Embryonic facial prominence (tissue), 1 donor: ENCODE measurements around the gene KRTAP5-7.
"Not testable (repeated sequence)": the region's sequence is repeated elsewhere in the genome, so short reads cannot be mapped to it uniquely, and the experiment has no call there.

Experiments used
- DNase-seq: peaks from one replicate; pipeline ENCODE4 v3.0.0-alpha.2; 2016; ENCODE audit errors: extremely low spot score

KRTAP5-7 gene

GRCh38 chr11:71526796-71527575, at the start of gene KRTAP5-7:
Gene KRTAP5-7 (plus strand): TSS chr11:71527267. CDS start chr11:71527301, 34 bp downstream.
- DNase-seq = not testable (repeated sequence)

GRCh38 chr11:71477641-71478527, 49.2 kb upstream of the KRTAP5-7 start:
- DNase-seq = no peak

- DNase-seq = no peak
Observed at GRCh38 chr11:71478528-71478840, 48.6 kb upstream of the KRTAP5-7 start.

GRCh38 chr11:71481101-71481960, 45.7 kb upstream of the KRTAP5-7 start:
- DNase-seq = no peak

GRCh38 chr11:71482216-71482615, 44.9 kb upstream of the KRTAP5-7 start:
- no peak for DNase-seq

- DNase-seq = no peak
Observed at GRCh38 chr11:71482746-71483364, 44.2 kb upstream of the KRTAP5-7 start.

- DNase-seq = no peak
Observed at GRCh38 chr11:71483692-71484091, 43.4 kb upstream of the KRTAP5-7 start.

- no peak for DNase-seq
Observed at GRCh38 chr11:71484248-71485062, 42.6 kb upstream of the KRTAP5-7 start.

GRCh38 chr11:71485063-71485399, 42.0 kb upstream of the KRTAP5-7 start:
- DNase-seq = no peak

GRCh38 chr11:71485466-71485865, 41.6 kb upstream of the KRTAP5-7 start:
- DNase-seq = no peak

GRCh38 chr11:71486320-71486719, 40.7 kb upstream of the KRTAP5-7 start:
- no peak for DNase-seq

GRCh38 chr11:71488681-71489270, 38.3 kb upstream of the KRTAP5-7 start:
- DNase-seq = no peak

- DNase-seq = no peak
Observed at GRCh38 chr11:71489311-71490043, 37.6 kb upstream of the KRTAP5-7 start.

- DNase-seq = no peak
Observed at GRCh38 chr11:71490044-71490730, 36.9 kb upstream of the KRTAP5-7 start.

- DNase-seq = no peak
Observed at GRCh38 chr11:71490731-71491390, 36.2 kb upstream of the KRTAP5-7 start.

- no peak for DNase-seq
Observed at GRCh38 chr11:71491531-71491930, 35.5 kb upstream of the KRTAP5-7 start.

GRCh38 chr11:71491940-71492339, 35.1 kb upstream of the KRTAP5-7 start:
- DNase-seq = no peak
